ENCODE results near the gene RHOD.
A peak's percentile ranks its signal among the peaks of the same experiment; 100 is the strongest.

Gene RHOD

GRCh38 chr11:67099831-67100324 is 43.2 kb downstream of the RHOD start:
- TF ChIP-seq CTCF (conservative IDR thresholded peaks at IDR 0.05; ENCODE audit: control insufficient read depth, insufficient read depth, low read depth, low read length), result no peak
- DNase-seq (ENCODE audit: low read depth), result no peak
- no peak overlapping the region for H3K4me3 ChIP-seq (ENCODE audit: control insufficient read depth, low read depth, low read length)

- no peak for DNase-seq (ENCODE audit: low read depth)
- no peak for TF ChIP-seq CTCF (conservative IDR thresholded peaks at IDR 0.05; ENCODE audit: control insufficient read depth, insufficient read depth, low read depth, low read length)
- H3K4me3 ChIP-seq (ENCODE audit: control insufficient read depth, low read depth, low read length), result no peak overlapping the region
Observed at GRCh38 chr11:67102664-67103063, 46.0 kb downstream of the RHOD start.

- no peak overlapping the region for H3K4me3 ChIP-seq (ENCODE audit: control insufficient read depth, low read depth, low read length)
- no peak for TF ChIP-seq CTCF (conservative IDR thresholded peaks at IDR 0.05; ENCODE audit: control insufficient read depth, insufficient read depth, low read depth, low read length)
- no peak for DNase-seq (ENCODE audit: low read depth)
Observed at GRCh38 chr11:67105964-67106363, 49.3 kb downstream of the RHOD start.

- TF ChIP-seq CTCF (conservative IDR thresholded peaks at IDR 0.05; ENCODE audit: control insufficient read depth, insufficient read depth, low read depth, low read length), result no peak
- DNase-seq (ENCODE audit: low read depth), result peak; percentile 24
- no peak overlapping the region for H3K4me3 ChIP-seq (ENCODE audit: control insufficient read depth, low read depth, low read length)
Observed at GRCh38 chr11:67111261-67111660, 54.6 kb downstream of the RHOD start.

GRCh38 chr11:67113231-67113721 is 56.6 kb downstream of the RHOD start:
- no peak for TF ChIP-seq CTCF (conservative IDR thresholded peaks at IDR 0.05; ENCODE audit: control insufficient read depth, insufficient read depth, low read depth, low read length)
- DNase-seq (ENCODE audit: low read depth), result no peak
- H3K4me3 ChIP-seq (ENCODE audit: control insufficient read depth, low read depth, low read length), result no peak overlapping the region

- no peak for DNase-seq (ENCODE audit: low read depth)
- no peak for TF ChIP-seq CTCF (conservative IDR thresholded peaks at IDR 0.05; ENCODE audit: control insufficient read depth, insufficient read depth, low read depth, low read length)
- H3K4me3 ChIP-seq (ENCODE audit: control insufficient read depth, low read depth, low read length), result no peak overlapping the region
Observed at GRCh38 chr11:67114275-67114896, 57.7 kb downstream of the RHOD start.
